ENCODE results near the gene CDK5R2.

CDK5R2 gene

GRCh38 chr2:218985021-218985324 is 25.5 kb downstream of the CDK5R2 start, which contains the start of gene FEV:
Gene FEV (minus strand): TSS chr2:218985184. CDS start chr2:218985075, 109 bp downstream.
- no peak within 1 kb of the TSS for H3K4me3 ChIP-seq (ENCODE audit: low read depth, low read length)
- TF ChIP-seq CTCF (IDR thresholded peaks at IDR 0.05; ENCODE audit: low read depth, low read length) = no peak

- H3K4me3 ChIP-seq (ENCODE audit: low read depth, low read length) = no peak overlapping the region
- TF ChIP-seq CTCF (IDR thresholded peaks at IDR 0.05; ENCODE audit: low read depth, low read length) = no peak
These were observed 26.0 kb downstream of the CDK5R2 start for GRCh38 chr2:218985325-218986091.

GRCh38 chr2:218986148-218986761 is 26.8 kb downstream of the CDK5R2 start:
- TF ChIP-seq CTCF (IDR thresholded peaks at IDR 0.05; ENCODE audit: low read depth, low read length) = no peak
- H3K4me3 ChIP-seq (ENCODE audit: low read depth, low read length) = no peak overlapping the region

- TF ChIP-seq CTCF (IDR thresholded peaks at IDR 0.05; ENCODE audit: low read depth, low read length) = no peak
- H3K4me3 ChIP-seq (ENCODE audit: low read depth, low read length) = no peak overlapping the region
These were observed 28.7 kb downstream of the CDK5R2 start for GRCh38 chr2:218988164-218988563.

GRCh38 chr2:218988650-218989049 is 29.2 kb downstream of the CDK5R2 start:
- no peak for TF ChIP-seq CTCF (IDR thresholded peaks at IDR 0.05; ENCODE audit: low read depth, low read length)
- H3K4me3 ChIP-seq (ENCODE audit: low read depth, low read length) = no peak overlapping the region

- H3K4me3 ChIP-seq (ENCODE audit: low read depth, low read length) = no peak overlapping the region
- no peak for TF ChIP-seq CTCF (IDR thresholded peaks at IDR 0.05; ENCODE audit: low read depth, low read length)
These were observed 30.6 kb downstream of the CDK5R2 start for GRCh38 chr2:218990052-218990451.

- TF ChIP-seq CTCF (IDR thresholded peaks at IDR 0.05; ENCODE audit: low read depth, low read length) = no peak
- H3K4me3 ChIP-seq (ENCODE audit: low read depth, low read length) = no peak overlapping the region
These were observed 31.1 kb downstream of the CDK5R2 start for GRCh38 chr2:218990612-218991011.

Data from WI38 (cell line).